ENCODE results near the gene OR2AG1.

OR2AG1 gene

GRCh38 chr11:6738590-6738989, 44.2 kb upstream of the OR2AG1 start:
- in situ Hi-C loops (cut with HindIII; ENCODE audit: low sequenced_read_pairs): no loop called here

DNA sequence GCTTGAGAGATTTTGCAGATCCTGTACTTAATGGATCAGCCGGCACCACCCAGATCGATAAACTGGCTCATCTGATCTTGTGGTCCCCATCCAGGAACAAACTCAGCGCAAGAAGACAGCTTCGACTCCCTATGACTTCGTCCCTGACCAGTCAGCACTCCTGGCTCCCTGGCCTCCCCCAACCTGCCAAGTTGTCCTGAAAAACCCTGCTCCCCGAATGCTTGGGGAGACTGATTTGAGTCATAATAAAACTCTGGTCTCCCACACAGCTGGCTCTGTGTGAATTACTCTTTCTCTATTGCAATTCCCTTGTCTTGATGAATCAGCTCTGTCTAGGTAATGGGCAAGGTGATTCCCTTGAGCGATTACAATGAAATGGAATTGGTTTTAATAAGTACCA, 40.6 kb upstream of the OR2AG1 start:
- DNase-seq (ENCODE audit: low read depth, low spot score): no peak
- in situ Hi-C loops (cut with HindIII; ENCODE audit: low sequenced_read_pairs): no loop called here

More at GRCh38 chr11:6738590-6738989, 44.2 kb upstream of the OR2AG1 start:
- no peak overlapping the region for H3K4me3 ChIP-seq (ENCODE audit: low read depth, low read length)
- DNase-seq (ENCODE audit: low read depth, low spot score): no peak
- TF ChIP-seq, protein P1, sequence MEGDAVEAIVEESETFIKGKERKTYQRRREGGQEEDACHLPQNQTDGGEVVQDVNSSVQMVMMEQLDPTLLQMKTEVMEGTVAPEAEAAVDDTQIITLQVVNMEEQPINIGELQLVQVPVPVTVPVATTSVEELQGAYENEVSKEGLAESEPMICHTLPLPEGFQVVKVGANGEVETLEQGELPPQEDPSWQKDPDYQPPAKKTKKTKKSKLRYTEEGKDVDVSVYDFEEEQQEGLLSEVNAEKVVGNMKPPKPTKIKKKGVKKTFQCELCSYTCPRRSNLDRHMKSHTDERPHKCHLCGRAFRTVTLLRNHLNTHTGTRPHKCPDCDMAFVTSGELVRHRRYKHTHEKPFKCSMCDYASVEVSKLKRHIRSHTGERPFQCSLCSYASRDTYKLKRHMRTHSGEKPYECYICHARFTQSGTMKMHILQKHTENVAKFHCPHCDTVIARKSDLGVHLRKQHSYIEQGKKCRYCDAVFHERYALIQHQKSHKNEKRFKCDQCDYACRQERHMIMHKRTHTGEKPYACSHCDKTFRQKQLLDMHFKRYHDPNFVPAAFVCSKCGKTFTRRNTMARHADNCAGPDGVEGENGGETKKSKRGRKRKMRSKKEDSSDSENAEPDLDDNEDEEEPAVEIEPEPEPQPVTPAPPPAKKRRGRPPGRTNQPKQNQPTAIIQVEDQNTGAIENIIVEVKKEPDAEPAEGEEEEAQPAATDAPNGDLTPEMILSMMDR (IDR thresholded peaks at IDR 0.05; ENCODE audit: low read depth, low read length): no peak

DNA sequence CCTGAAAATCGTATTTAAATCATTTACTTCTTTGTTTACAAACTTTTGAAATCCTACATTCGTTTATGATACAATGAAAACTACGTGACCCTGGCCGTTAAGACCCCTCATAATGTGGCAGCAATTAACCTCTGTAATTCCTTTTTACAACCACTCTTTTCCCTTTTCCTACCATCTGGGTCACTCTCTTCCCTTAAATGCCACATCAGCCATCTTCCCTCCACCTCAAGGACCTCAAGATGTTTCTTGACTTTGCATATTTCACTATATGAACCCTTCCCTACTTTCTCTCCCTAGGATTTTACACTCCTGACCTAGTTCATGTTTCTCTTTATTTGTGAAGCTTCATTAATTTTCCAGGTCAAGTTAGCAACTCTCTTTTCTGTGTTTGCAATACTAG, 37.8 kb upstream of the OR2AG1 start:
- no peak for DNase-seq (ENCODE audit: low read depth, low spot score)
- in situ Hi-C loops (cut with HindIII; ENCODE audit: low sequenced_read_pairs): no loop called here
- TF ChIP-seq, protein P1 (IDR thresholded peaks at IDR 0.05; ENCODE audit: low read depth, low read length): no peak
- H3K4me3 ChIP-seq (ENCODE audit: low read depth, low read length): no peak overlapping the region

More for the DNA sequence above, 40.6 kb upstream of the OR2AG1 start:
- H3K4me3 ChIP-seq (ENCODE audit: low read depth, low read length): no peak overlapping the region
- TF ChIP-seq, protein P1 (IDR thresholded peaks at IDR 0.05; ENCODE audit: low read depth, low read length): no peak

GRCh38 chr11:6745465-6746015, 37.3 kb upstream of the OR2AG1 start:
- no peak for DNase-seq (ENCODE audit: low read depth, low spot score)
- TF ChIP-seq, protein P1 (IDR thresholded peaks at IDR 0.05; ENCODE audit: low read depth, low read length): no peak
- in situ Hi-C loops (cut with HindIII; ENCODE audit: low sequenced_read_pairs): no loop called here
- H3K4me3 ChIP-seq (ENCODE audit: low read depth, low read length): no peak overlapping the region

DNA sequence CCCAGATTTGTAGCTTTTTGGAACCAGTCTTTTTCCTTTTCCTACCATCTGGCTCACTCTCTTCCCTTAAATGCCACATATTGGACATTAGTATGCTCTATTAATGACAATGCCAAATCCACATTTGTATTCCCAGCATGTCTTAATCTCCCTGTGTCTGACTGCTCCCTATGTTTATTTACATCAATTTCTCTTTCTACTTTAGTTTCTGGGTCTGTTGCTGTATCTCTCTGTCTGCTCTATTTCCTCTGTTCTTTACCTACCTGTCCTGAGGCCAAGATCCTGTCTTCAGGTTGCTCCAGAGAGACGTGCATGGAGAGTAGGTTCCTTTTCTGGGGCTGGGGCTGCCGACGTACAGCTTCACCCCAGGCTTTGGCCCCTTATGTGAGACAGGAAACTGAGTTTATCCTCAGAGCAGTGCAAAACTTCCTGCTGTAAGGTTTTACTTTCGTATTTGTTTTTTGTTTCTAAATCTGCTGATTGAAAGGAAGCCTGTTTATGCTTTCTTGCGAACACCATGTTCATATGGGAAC, 36.7 kb upstream of the OR2AG1 start:
- in situ Hi-C loops (cut with HindIII; ENCODE audit: low sequenced_read_pairs): no loop called here
- TF ChIP-seq, protein P1 (IDR thresholded peaks at IDR 0.05; ENCODE audit: low read depth, low read length): no peak
- H3K4me3 ChIP-seq (ENCODE audit: low read depth, low read length): no peak overlapping the region
- no peak for DNase-seq (ENCODE audit: low read depth, low spot score)

DNA sequence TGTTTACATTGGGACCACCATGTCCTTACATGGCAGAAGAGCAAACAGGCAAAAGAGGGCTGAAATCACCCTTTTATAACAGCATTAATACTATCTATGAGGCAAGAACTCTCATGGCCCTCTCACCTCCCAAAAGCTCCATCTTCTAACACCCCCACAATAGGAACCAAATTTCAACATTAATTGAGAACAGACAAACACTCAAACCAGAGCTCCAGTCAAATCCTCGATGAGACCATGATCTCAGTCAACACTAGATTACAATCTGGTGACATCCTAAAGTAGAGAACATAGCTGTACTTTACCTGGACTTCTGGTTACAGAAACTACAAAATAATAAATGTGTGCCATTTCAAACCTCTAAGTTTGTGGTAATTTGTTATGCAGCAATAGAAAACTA, 36.2 kb upstream of the OR2AG1 start:
- no peak for DNase-seq (ENCODE audit: low read depth, low spot score)
- in situ Hi-C loops (cut with HindIII; ENCODE audit: low sequenced_read_pairs): no loop called here
- H3K4me3 ChIP-seq (ENCODE audit: low read depth, low read length): no peak overlapping the region
- TF ChIP-seq, protein P1 (IDR thresholded peaks at IDR 0.05; ENCODE audit: low read depth, low read length): no peak
